NOMO-1 treated with dmso at 0.1 percent for 144 hours (cell line): Measurements from ENCODE around the gene FXN.

ENCODE experiments used
- DNase-seq: peaks from one replicate; lab custom pipeline; 2025; ENCODE audit not compliant: unreplicated experiment; lab: John Stamatoyannopoulos, UW

FXN gene

GRCh38 chr9:69137311-69137710 lies 101.8 kb downstream of the FXN start:
- no peak for DNase-seq

GRCh38 chr9:69139596-69139995 lies 104.0 kb downstream of the FXN start:
- DNase-seq, result no peak

GRCh38 chr9:69140123-69140735 lies 104.7 kb downstream of the FXN start:
- DNase-seq, result no peak

- DNase-seq, result no peak
Observed at GRCh38 chr9:69141851-69142250, 106.3 kb downstream of the FXN start.

GRCh38 chr9:69143291-69143690 lies 107.7 kb downstream of the FXN start:
- DNase-seq, result no peak

- no peak for DNase-seq
Observed at GRCh38 chr9:69145144-69145715, 109.7 kb downstream of the FXN start.

- DNase-seq, result no peak
Observed at GRCh38 chr9:69147041-69147834, 111.7 kb downstream of the FXN start.

GRCh38 chr9:69149321-69149807 lies 113.8 kb downstream of the FXN start:
- no peak for DNase-seq
